Smooth muscle cell (in vitro differentiated cells): ENCODE results near the gene REG3A. TPM values are rescaled to one million over a fixed set of nuclear protein-coding genes. Genes with fewer than 3 reads are reported as not detected.

Experiments used
- DNase-seq: peaks from one replicate; lab custom pipeline; 2025; ENCODE audit not compliant: unreplicated experiment; lab: John Stamatoyannopoulos, UW
- H2AFZ ChIP-seq: fragments of 200-600 bp; sonication (generic); 2 replicates; pipeline ENCODE4 v1.6.0; 2016; ENCODE audit warnings: antibody characterized with exemption, low read depth, mild to moderate bottlenecking
- H3F3A ChIP-seq: fragments of 200-600 bp; sonication (generic); 2 replicates; pipeline ENCODE4 v1.6.0; 2017; ENCODE audit warnings: antibody characterized with exemption, low read depth
- H3K27ac ChIP-seq: fragments of 200-600 bp; sonication (generic); 2 replicates; pipeline ENCODE4 v1.5.1; 2016; ENCODE audit warnings: low read depth, mild to moderate bottlenecking
- H3K27me3 ChIP-seq: fragments of 200-600 bp; sonication (generic); 2 replicates; pipeline ENCODE4 v1.6.1; 2016; ENCODE audit warnings: low read depth, mild to moderate bottlenecking
- H3K36me3 ChIP-seq: fragments of 200-600 bp; sonication (generic); 2 replicates; pipeline ENCODE4 v1.5.1; 2016; ENCODE audit warnings: low read depth
- H3K4me1 ChIP-seq: fragments of 200-600 bp; sonication (generic); 2 replicates; pipeline ENCODE4 v1.5.1; 2016; ENCODE audit warnings: low read depth
- H3K4me2 ChIP-seq: fragments of 200-600 bp; sonication (generic); 2 replicates; pipeline ENCODE4 v1.6.0; 2016; ENCODE audit warnings: mild to moderate bottlenecking
- H3K4me3 ChIP-seq: fragments of 200-600 bp; sonication (generic); 2 replicates; pipeline ENCODE4 v1.5.1; 2016; ENCODE audit warnings: mild to moderate bottlenecking
- H3K79me2 ChIP-seq: fragments of 200-600 bp; sonication (generic); 2 replicates; pipeline ENCODE4 v1.6.0; 2016; ENCODE audit warnings: low read depth, mild to moderate bottlenecking
- H3K9ac ChIP-seq: fragments of 200-600 bp; sonication (generic); 2 replicates; pipeline ENCODE4 v1.6.0; 2016; ENCODE audit warnings: low read depth
- H3K9me3 ChIP-seq: fragments of 200-600 bp; sonication (generic); replicated peaks from 2 replicates; pipeline ENCODE4 v1.5.1; 2016; ENCODE audit warnings: low read depth
- H4K20me1 ChIP-seq: fragments of 200-600 bp; sonication (generic); 2 replicates; pipeline ENCODE4 v1.6.0; 2016; ENCODE audit warnings: low read depth
- WGBS: methylation state at CpG from one replicate; pipeline ENCODE4 v1.1.7; 2016; ENCODE audit warnings: low lambda C conversion rate; 5-methylcytosine and 5-hydroxymethylcytosine counted together
- polyA plus RNA-seq: library from polyadenylated mRNA; unstranded; fragments of >200 nt; fragmentation: Nextera tagmentation; extraction: Ambion mirVana; gene quantifications from 2 replicates; pipeline ENCODE4 v1.2.1, GENCODE V29; 2016
- total RNA-seq: library from RNA; depleted of rRNA; stranded (reverse); fragments of >200 nt; gene quantifications from 2 replicates; pipeline ENCODE4 v1.2.3, GENCODE V29; 2014
- TF ChIP-seq, protein P1 (sequence below): fragments of 200-600 bp; sonication (generic); IDR thresholded peaks from 2 replicates; pipeline ENCODE4 v1.5.1; 2017; ENCODE audit warnings: borderline replicate concordance, mild to moderate bottlenecking, antibody characterized with exemption; ENCODE audit not compliant: insufficient read depth, poor library complexity, severe bottlenecking

The REG3A gene
- total RNA-seq = not detected in 2 replicates
- not detected in 2 replicates for polyA plus RNA-seq

DNA sequence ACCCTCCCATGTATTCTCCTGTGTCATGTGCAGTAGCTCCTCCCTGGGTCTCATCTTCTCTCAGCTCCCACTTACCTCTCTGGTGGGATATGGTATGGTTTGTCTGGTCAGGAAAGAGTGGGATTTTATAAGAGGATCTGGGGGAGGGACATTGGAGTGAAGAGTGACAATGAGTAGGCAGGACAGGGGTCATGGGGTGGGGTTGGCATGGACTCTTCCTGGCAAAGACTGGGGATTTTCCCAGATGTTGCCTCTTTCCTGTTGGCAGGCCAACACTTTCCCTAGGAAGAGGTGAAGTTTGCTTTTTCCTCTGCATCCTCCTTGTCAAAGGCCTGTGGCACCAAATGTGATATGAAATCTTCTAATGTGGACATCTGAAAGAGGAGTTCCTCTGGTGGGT, at the start of gene REG3A:
Gene REG3A (minus strand): TSS at position 101 of the 400 bp plus-strand sequence. CDS start 348 bp downstream, outside the sequence.
- H3K4me1 ChIP-seq = no peaks in the 10 kb centered on the region

GRCh38 chr2:79200762-79201161, 41.2 kb upstream of the REG3A start:
- Histone ChIP-seq H4K20me1 (no peaks in the 10 kb centered on the region), H3K9me3 (no peaks in the 10 kb centered on the region), H3K79me2 (no peaks in the 10 kb centered on the region), H3K36me3 (no peaks in the 10 kb centered on the region), H3K27ac (no peak overlapping the region), H3K4me2 (no peak overlapping the region), H3K4me1 (peaks cover 4% of the 10 kb centered on the region), H3K9ac (no peak overlapping the region), H3K27me3 (no peaks in the 10 kb centered on the region), H2AFZ (no peak overlapping the region), H3F3A (no peaks in the 10 kb centered on the region), H3K4me3 (no peak overlapping the region)
- TF ChIP-seq, protein P1, sequence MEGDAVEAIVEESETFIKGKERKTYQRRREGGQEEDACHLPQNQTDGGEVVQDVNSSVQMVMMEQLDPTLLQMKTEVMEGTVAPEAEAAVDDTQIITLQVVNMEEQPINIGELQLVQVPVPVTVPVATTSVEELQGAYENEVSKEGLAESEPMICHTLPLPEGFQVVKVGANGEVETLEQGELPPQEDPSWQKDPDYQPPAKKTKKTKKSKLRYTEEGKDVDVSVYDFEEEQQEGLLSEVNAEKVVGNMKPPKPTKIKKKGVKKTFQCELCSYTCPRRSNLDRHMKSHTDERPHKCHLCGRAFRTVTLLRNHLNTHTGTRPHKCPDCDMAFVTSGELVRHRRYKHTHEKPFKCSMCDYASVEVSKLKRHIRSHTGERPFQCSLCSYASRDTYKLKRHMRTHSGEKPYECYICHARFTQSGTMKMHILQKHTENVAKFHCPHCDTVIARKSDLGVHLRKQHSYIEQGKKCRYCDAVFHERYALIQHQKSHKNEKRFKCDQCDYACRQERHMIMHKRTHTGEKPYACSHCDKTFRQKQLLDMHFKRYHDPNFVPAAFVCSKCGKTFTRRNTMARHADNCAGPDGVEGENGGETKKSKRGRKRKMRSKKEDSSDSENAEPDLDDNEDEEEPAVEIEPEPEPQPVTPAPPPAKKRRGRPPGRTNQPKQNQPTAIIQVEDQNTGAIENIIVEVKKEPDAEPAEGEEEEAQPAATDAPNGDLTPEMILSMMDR = no peak
- WGBS = 64% methylated on average over 1 of the region's 1 CpG
- no peak for DNase-seq

More for the DNA sequence above, at the start of gene REG3A:
- Histone ChIP-seq H3K9me3 (no peaks in the 10 kb centered on the region), H3K9ac (no peak within 1 kb of the TSS), H4K20me1 (no peaks in the 10 kb centered on the region), H3K79me2 (no peaks in the 10 kb centered on the region), H3K4me3 (no peak within 1 kb of the TSS), H3F3A (no peaks in the 10 kb centered on the region), H3K27ac (no peak within 1 kb of the TSS), H3K4me2 (no peak within 1 kb of the TSS), H3K36me3 (no peaks in the 10 kb centered on the region), H3K27me3 (no peaks in the 10 kb centered on the region), H2AFZ (no peak within 1 kb of the TSS)
- TF ChIP-seq, protein P1 = no peak
- DNase-seq = no peak

GRCh38 chr2:79191816-79192215, 32.3 kb upstream of the REG3A start:
- no peak overlapping the region for H3K4me3 ChIP-seq
- no peaks in the 10 kb centered on the region for H3K9me3 ChIP-seq
- no peak for DNase-seq
- no peak overlapping the region for H2AFZ ChIP-seq
- no peaks in the 10 kb centered on the region for H3F3A ChIP-seq
- no peak overlapping the region for H3K9ac ChIP-seq
- TF ChIP-seq, protein P1 = no peak
- H3K27ac ChIP-seq = no peak overlapping the region
- H3K4me2 ChIP-seq = no peak overlapping the region
- peaks cover 44% of the 10 kb centered on the region for H3K4me1 ChIP-seq
- H3K36me3 ChIP-seq = no peaks in the 10 kb centered on the region
- no peaks in the 10 kb centered on the region for H4K20me1 ChIP-seq
- no peaks in the 10 kb centered on the region for H3K27me3 ChIP-seq
- no peaks in the 10 kb centered on the region for H3K79me2 ChIP-seq
- 89% methylated on average over 7 of the region's 7 CpGs for WGBS

- peaks cover 44% of the 10 kb centered on the region for H3K4me1 ChIP-seq
- H3K36me3 ChIP-seq = no peaks in the 10 kb centered on the region
- 78% methylated on average over 1 of the region's 1 CpG for WGBS
- no peak overlapping the region for H3K4me2 ChIP-seq
- H2AFZ ChIP-seq = no peak overlapping the region
- no peak overlapping the region for H3K4me3 ChIP-seq
- no peaks in the 10 kb centered on the region for H4K20me1 ChIP-seq
- no peak overlapping the region for H3K9ac ChIP-seq
- no peaks in the 10 kb centered on the region for H3F3A ChIP-seq
- TF ChIP-seq, protein P1 = no peak
- DNase-seq = no peak
- H3K27ac ChIP-seq = no peak overlapping the region
- no peaks in the 10 kb centered on the region for H3K27me3 ChIP-seq
- H3K79me2 ChIP-seq = no peaks in the 10 kb centered on the region
- H3K9me3 ChIP-seq = no peaks in the 10 kb centered on the region
Observed at GRCh38 chr2:79191081-79191480, 31.5 kb upstream of the REG3A start.
